Superior temporal gyrus (tissue), 1 donor: ENCODE measurements around the gene SPACA4.

ENCODE experiments used
- DNase-seq: peaks from one replicate; pipeline ENCODE4 v3.0.0-alpha.2; 2016; ENCODE audit errors: extremely low spot score

Gene SPACA4

DNA sequence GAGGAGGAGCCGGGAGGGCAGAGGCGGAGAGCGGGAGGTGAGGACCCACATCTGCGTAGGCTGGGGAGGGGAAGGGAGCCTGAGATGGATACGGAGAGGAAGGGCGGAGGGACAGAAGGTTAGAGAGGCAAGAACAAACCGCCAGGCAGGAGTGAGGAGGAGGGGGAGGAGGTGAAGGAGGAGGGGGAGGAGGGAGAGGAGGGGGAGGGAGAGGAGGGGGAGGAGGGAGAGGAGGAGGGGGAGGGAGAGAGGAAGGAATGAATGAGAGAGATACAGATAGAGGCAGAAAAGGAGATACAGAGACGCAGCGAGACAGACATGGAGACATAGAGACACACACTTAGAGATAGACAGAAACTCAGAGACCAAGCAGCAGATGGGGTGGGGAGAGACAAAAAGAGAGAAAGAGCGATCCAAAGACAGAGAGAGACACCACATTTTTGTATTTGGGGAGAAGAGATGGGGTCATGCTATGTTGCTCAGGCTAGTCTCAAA lies 40.2 kb downstream of the SPACA4 start:
- peak; percentile 29 for DNase-seq

- no peak for DNase-seq
These were observed 41.6 kb downstream of the SPACA4 start for GRCh38 chr19:48648134-48648533.

DNA sequence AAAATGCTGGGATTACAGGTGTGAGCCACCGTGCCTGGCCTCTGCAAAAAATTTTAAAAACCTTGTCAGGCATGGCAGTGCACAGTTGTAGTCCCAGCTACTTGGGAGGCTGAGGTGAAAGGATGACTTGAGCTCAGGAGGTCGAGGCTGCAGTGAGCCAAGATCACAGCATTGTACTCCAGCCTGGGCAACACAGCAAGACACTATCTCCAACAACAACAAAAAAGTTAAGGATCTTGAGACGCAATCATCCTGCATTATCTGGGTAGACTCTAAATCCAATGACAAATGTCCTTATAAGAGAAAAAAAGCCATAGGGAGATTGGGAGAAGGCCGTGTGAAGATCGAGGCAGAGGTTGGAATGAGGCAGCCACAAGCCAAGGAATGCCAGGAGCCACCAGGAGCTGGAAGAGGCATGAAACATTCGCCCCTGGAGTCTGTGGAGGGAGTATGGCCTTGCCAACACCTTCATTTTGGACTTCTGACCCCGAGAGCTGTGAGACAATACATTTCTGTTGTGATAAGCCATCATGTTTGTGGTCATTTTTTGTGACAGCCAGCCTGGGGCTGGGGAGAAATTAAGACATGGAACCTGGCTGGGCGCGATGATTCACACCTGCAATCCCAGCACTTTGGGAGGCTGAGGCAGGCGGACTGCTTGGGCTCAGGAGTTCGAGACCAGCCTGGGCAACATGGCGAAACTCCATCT lies 44.6 kb downstream of the SPACA4 start:
- no peak for DNase-seq

DNA sequence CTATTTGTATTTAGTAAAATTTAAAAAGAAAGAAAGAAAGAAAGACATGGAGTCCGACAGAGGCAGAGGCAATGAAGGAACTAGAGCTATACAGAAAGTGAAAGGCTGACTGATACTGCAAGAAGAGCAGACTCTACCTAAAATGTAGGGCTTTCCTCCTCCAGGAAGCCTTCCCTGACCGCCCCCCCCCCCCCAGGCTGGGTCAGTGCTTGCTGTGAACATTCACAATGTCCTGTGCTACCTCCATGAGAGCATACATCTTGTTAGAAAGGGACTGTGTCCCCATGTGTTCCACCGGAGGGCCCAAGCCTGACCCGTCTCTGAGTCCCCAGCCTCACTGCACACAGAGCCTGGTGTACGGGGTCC lies 45.1 kb downstream of the SPACA4 start:
- no peak for DNase-seq

DNA sequence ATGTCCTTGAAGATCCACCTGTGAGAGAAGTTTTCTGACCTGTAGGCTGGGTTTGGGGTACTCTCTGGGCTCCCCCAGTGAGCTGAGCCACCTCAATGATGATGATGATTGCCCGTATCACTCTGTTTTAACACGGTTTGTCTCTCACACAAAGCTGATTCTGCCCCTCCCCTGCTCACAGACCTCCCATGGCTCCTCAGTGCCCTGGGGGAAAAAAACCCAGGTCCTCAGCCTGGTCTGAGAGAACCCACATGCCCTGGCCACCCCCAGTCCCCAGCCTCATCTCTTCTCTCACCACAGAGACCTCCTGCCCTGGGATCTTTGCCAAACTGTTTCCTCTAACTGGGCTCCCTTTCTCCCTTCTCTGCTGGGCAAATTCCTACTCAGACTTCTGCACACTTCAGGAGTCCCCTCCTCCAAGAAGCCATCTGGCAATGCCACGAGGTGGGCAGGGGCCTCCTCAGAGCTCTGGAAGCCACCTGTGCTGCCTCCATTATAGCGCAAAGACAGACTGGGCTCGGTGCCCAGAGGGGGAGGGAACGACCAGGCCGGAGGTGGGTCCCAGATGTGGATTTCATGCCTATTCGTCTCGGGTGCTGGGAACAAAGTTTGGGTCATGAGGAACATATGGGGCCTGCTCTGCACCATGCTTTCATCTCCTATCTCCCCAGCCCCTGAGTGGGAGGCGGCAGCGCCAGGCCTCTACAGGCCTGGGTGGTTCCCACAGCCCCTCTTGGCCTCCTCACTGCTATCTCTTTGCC lies 47.9 kb downstream of the SPACA4 start:
- no peak for DNase-seq

DNA sequence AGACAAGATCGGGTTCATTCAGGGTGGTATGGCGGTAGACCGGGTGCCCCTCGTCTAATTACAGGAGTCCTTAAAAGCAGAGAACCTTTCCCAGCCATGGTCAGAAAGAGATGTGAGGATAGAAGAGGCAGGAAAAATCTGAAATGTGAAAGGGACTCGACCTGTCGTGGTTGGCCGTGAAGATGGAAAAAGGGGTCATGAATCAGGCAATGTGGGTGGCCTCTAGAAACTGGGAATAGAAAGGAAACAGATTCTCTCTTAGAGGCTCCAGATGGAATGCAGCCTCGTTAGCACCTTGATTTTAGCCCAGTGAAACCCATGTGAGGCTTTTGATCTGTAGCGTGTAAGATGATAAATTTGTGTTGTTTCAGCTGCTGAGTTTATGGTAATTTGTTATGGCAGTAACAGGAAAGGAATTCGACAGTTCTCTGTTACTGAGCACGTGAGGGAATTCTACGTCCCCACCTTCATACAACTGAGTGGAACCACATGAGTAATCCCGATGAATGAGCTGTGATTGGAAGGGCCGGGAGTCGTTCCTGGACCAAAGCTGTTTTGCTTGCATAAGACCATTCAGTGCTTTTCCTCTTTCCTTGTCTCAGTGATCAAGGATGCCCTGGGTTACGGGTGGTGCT lies 50.4 kb downstream of the SPACA4 start:
- DNase-seq: peak; percentile 16
